Panc1 (cell line): Measurements from ENCODE around the gene VRK3.

ENCODE experiments used
- CTCF ChIP-seq: fragments of 450-650 bp; IDR thresholded peaks from 2 replicates; pipeline ENCODE4 v1.5.1; 2017; ENCODE audit warnings: mild to moderate bottlenecking
- POLR2AphosphoS5 ChIP-seq: IDR thresholded peaks from 2 replicates; pipeline ENCODE4 v1.6.1; 2012; ENCODE audit warnings: mild to moderate bottlenecking, low read depth, low read length, moderate library complexity
- REST ChIP-seq, 2 experiments: IDR thresholded peaks; 2 replicates each; pipeline ENCODE4 v1.6.1; 2011 to 2012; ENCODE audit warnings: low read depth in 2 of 2, control low read depth in 1 of 2, low read length in 1 of 2, mild to moderate bottlenecking in 1 of 2, moderate library complexity in 1 of 2; ENCODE audit not compliant: insufficient read depth in 1 of 2
- SIN3A ChIP-seq: IDR thresholded peaks from 2 replicates; pipeline ENCODE4 v1.6.1; 2012; ENCODE audit warnings: low read depth, mild to moderate bottlenecking, low read length, moderate library complexity, borderline replicate concordance; ENCODE audit not compliant: insufficient read depth

GRCh38 chr19:50039968-50040367 lies 14.8 kb upstream of the VRK3 start:
- TF ChIP-seq REST (IDR thresholded peaks at IDR 0.05; ENCODE audit: insufficient read depth in 1 of 2, low read depth in 2 of 2, low read length in 1 of 2) (no peak), POLR2AphosphoS5 (no peak), CTCF (no peak), SIN3A (no peak)
